Placental epithelial cell (primary cell): ENCODE results near the gene KRTAP4-3. TPM values are rescaled to one million over a fixed set of nuclear protein-coding genes. Genes with fewer than 3 reads are reported as not detected.

Experiments used
- small RNA-seq: library from RNA; depleted of rRNA; stranded (forward); fragments of <200 nt; gene quantifications from one replicate; pipeline ENCODE3, GENCODE V24; 2012
- total RNA-seq: library from RNA; depleted of rRNA; stranded (reverse); fragments of >200 nt; gene quantifications from 2 replicates; pipeline ENCODE4 v1.2.3, GENCODE V29; 2012

The KRTAP4-3 gene
- not detected in 2 replicates for total RNA-seq

GRCh38 chr17:41168121-41168520 is at the start of gene KRTAP4-3:
Gene KRTAP4-3 (minus strand): TSS chr17:41168221. CDS start chr17:41168172, 49 bp downstream.

GRCh38 chr17:41189837-41190318 is 21.9 kb upstream of the KRTAP4-3 start, which contains the start of gene KRTAP9-1:
Gene KRTAP9-1 (plus strand): TSS chr17:41189887. CDS start chr17:41189887, 0 bp downstream.

GRCh38 chr17:41184480-41184961 is 16.5 kb upstream of the KRTAP4-3 start, which contains the start of gene KRTAP4-1:
Gene KRTAP4-1 (minus strand): TSS chr17:41184911. CDS start chr17:41184854, 57 bp downstream.

GRCh38 chr17:41177727-41178271 is 9.8 kb upstream of the KRTAP4-3 start, which contains the start of gene KRTAP4-2:
Gene KRTAP4-2 (minus strand): TSS chr17:41178221. CDS start chr17:41178164, 57 bp downstream.

GRCh38 chr17:41160648-41161047 is 7.4 kb downstream of the KRTAP4-3 start, which contains the start of gene KRTAP4-4:
Gene KRTAP4-4 (minus strand): TSS chr17:41160748. CDS start chr17:41160691, 57 bp downstream.

GRCh38 chr17:41149652-41149985 is 18.4 kb downstream of the KRTAP4-3 start, which contains the start of gene KRTAP4-5:
Gene KRTAP4-5 (minus strand): TSS chr17:41149825. CDS start chr17:41149767, 58 bp downstream.

GRCh38 chr17:41140360-41141131 is 27.5 kb downstream of the KRTAP4-3 start, which contains the start of gene KRTAP4-6:
Gene KRTAP4-6 (minus strand): TSS chr17:41140544. CDS start chr17:41140487, 57 bp downstream.

GRCh38 chr17:41123991-41124371 is 44.0 kb downstream of the KRTAP4-3 start, which contains the start of gene KRTAP4-12:
Gene KRTAP4-12 (minus strand): TSS chr17:41124182. CDS start chr17:41124122, 60 bp downstream.

GRCh38 chr17:41117846-41118386 is 50.1 kb downstream of the KRTAP4-3 start, which contains the start of gene KRTAP4-11:
Gene KRTAP4-11 (minus strand): TSS chr17:41118373. CDS start chr17:41118315, 58 bp downstream.

Small RNA genes lying within 50 kb of the gene (small RNA-seq; reads per million reads assigned to genes)
- not detected for gene KRTAP4-17P

Other genes with a start within 250 kb of the KRTAP4-3 start
- 0.79 and 1.4 TPM in 2 replicates for gene KRT23, start 230.6 kb downstream of the KRTAP4-3 start, total RNA-seq
- not detected in 2 replicates for gene KRT39, start 201.3 kb downstream of the KRTAP4-3 start, total RNA-seq
- not detected in 2 replicates for gene KRT40, start 183.9 kb downstream of the KRTAP4-3 start, total RNA-seq
- not detected in 2 replicates for gene KRTAP3-3, start 174.1 kb downstream of the KRTAP4-3 start, total RNA-seq
- not detected in 2 replicates for gene KRTAP3-2, start 168.3 kb downstream of the KRTAP4-3 start, total RNA-seq
- not detected in 2 replicates for gene KRTAP3-1, start 159.1 kb downstream of the KRTAP4-3 start, total RNA-seq
- not detected in 2 replicates for gene KRTAP1-5, start 141.0 kb downstream of the KRTAP4-3 start, total RNA-seq
- not detected in 2 replicates for gene KRTAP1-4, start 138.0 kb downstream of the KRTAP4-3 start, total RNA-seq
- gene KRTAP1-3, start 133.3 kb downstream of the KRTAP4-3 start, total RNA-seq = not detected in 2 replicates
- not detected in 2 replicates for gene KRTAP1-1, start 126.8 kb downstream of the KRTAP4-3 start, total RNA-seq
- gene KRTAP2-1, start 120.9 kb downstream of the KRTAP4-3 start, total RNA-seq = not detected in 2 replicates
- not detected in 2 replicates for gene KRTAP2-2, start 113.0 kb downstream of the KRTAP4-3 start, total RNA-seq
- 2.3 TPM in 1 of 2 replicates, not detected in the other for gene KRTAP2-3, start 108.1 kb downstream of the KRTAP4-3 start, total RNA-seq
- gene KRTAP2-4, start 102.3 kb downstream of the KRTAP4-3 start, total RNA-seq = not detected in 2 replicates
- gene KRTAP4-7, start 84.1 kb downstream of the KRTAP4-3 start, total RNA-seq = not detected in 2 replicates
- not detected in 2 replicates for gene KRTAP4-8, start 70.1 kb downstream of the KRTAP4-3 start, total RNA-seq
- gene KRTAP4-16, start 66.0 kb downstream of the KRTAP4-3 start, total RNA-seq = not detected in 2 replicates
- gene KRTAP4-9, start 62.8 kb downstream of the KRTAP4-3 start, total RNA-seq = not detected in 2 replicates
- gene KRTAP4-11, start 49.8 kb downstream of the KRTAP4-3 start, total RNA-seq = not detected in 2 replicates
- gene KRTAP4-12, start 44.0 kb downstream of the KRTAP4-3 start, total RNA-seq = not detected in 2 replicates
- gene KRTAP4-6, start 27.7 kb downstream of the KRTAP4-3 start, total RNA-seq = not detected in 2 replicates
- not detected in 2 replicates for gene KRTAP4-5, start 18.4 kb downstream of the KRTAP4-3 start, total RNA-seq
- gene KRTAP4-4, start 7.5 kb downstream of the KRTAP4-3 start, total RNA-seq = not detected in 2 replicates
- gene KRTAP4-2, start 10.0 kb upstream of the KRTAP4-3 start, total RNA-seq = not detected in 2 replicates
- not detected in 2 replicates for gene KRTAP4-1, start 16.7 kb upstream of the KRTAP4-3 start, total RNA-seq
- not detected in 2 replicates for gene KRTAP9-1, start 21.7 kb upstream of the KRTAP4-3 start, total RNA-seq
- not detected in 2 replicates for gene KRTAP9-2, start 58.4 kb upstream of the KRTAP4-3 start, total RNA-seq
- gene KRTAP9-3, start 64.2 kb upstream of the KRTAP4-3 start, total RNA-seq = not detected in 2 replicates
- gene KRTAP9-8, start 69.8 kb upstream of the KRTAP4-3 start, total RNA-seq = not detected in 2 replicates
- gene KRTAP9-4, start 81.5 kb upstream of the KRTAP4-3 start, total RNA-seq = not detected in 2 replicates
- not detected in 2 replicates for gene KRTAP9-9, start 87.2 kb upstream of the KRTAP4-3 start, total RNA-seq
- not detected in 2 replicates for gene KRTAP9-6, start 97.2 kb upstream of the KRTAP4-3 start, total RNA-seq
- not detected in 2 replicates for gene KRTAP9-7, start 107.5 kb upstream of the KRTAP4-3 start, total RNA-seq
- not detected in 2 replicates for gene KRTAP29-1, start 134.6 kb upstream of the KRTAP4-3 start, total RNA-seq
- not detected in 2 replicates for gene KRTAP16-1, start 141.1 kb upstream of the KRTAP4-3 start, total RNA-seq
- gene KRTAP17-1, start 147.5 kb upstream of the KRTAP4-3 start, total RNA-seq = not detected in 2 replicates
- gene KRT33A, start 182.6 kb upstream of the KRTAP4-3 start, total RNA-seq = not detected in 2 replicates
- gene KRT33B, start 201.6 kb upstream of the KRTAP4-3 start, total RNA-seq = 0.33 TPM in 1 of 2 replicates, not detected in the other
- 0.39 and 9.7 TPM in 2 replicates for gene KRT34, start 214.1 kb upstream of the KRTAP4-3 start, total RNA-seq
- not detected in 2 replicates for gene KRT31, start 229.4 kb upstream of the KRTAP4-3 start, total RNA-seq